MV-4-11 (cell line): ENCODE data around the gene TTI1.

Experiments
- DNase-seq: peaks from one replicate; lab custom pipeline; 2025; lab: John Stamatoyannopoulos, UW

Gene TTI1

GRCh38 chr20:38054647-38055046 lies 21.4 kb upstream of the TTI1 start:
- no peak for DNase-seq

GRCh38 chr20:38052870-38053269 lies 19.6 kb upstream of the TTI1 start:
- DNase-seq = no peak

- no peak for DNase-seq
Observed at GRCh38 chr20:38050686-38051085, 17.4 kb upstream of the TTI1 start.

GRCh38 chr20:38049800-38050199 lies 16.5 kb upstream of the TTI1 start:
- no peak for DNase-seq

GRCh38 chr20:38046572-38046971 lies 13.3 kb upstream of the TTI1 start:
- DNase-seq = no peak

- no peak for DNase-seq
Observed at GRCh38 chr20:38044685-38045084, 11.4 kb upstream of the TTI1 start.

- no peak for DNase-seq
Observed at GRCh38 chr20:38043512-38044300, 10.4 kb upstream of the TTI1 start.

GRCh38 chr20:38040276-38040675 lies 7.0 kb upstream of the TTI1 start:
- DNase-seq = no peak

- no peak for DNase-seq
Observed at GRCh38 chr20:38036366-38036765, 3.1 kb upstream of the TTI1 start.

- no peak for DNase-seq
Observed at GRCh38 chr20:38034961-38035360, 1.7 kb upstream of the TTI1 start.

- no peak for DNase-seq
Observed at GRCh38 chr20:38034108-38034649, 923 bp upstream of the TTI1 start.

GRCh38 chr20:38032585-38033329 lies 499 bp downstream of the TTI1 start:
- DNase-seq = peak; percentile 66

- no peak for DNase-seq
Observed at GRCh38 chr20:38031957-38032356, 1.3 kb downstream of the TTI1 start.

- no peak for DNase-seq
Observed at GRCh38 chr20:38029453-38029852, 3.8 kb downstream of the TTI1 start.

- DNase-seq = no peak
Observed at GRCh38 chr20:38024496-38024895, 8.8 kb downstream of the TTI1 start.

- peak; percentile 67 for DNase-seq
Observed at GRCh38 chr20:38023181-38024001, 9.9 kb downstream of the TTI1 start.

GRCh38 chr20:38021087-38021772 lies 12.0 kb downstream of the TTI1 start:
- no peak for DNase-seq

- no peak for DNase-seq
Observed at GRCh38 chr20:38018385-38018784, 14.9 kb downstream of the TTI1 start.

GRCh38 chr20:38017959-38018358 lies 15.3 kb downstream of the TTI1 start:
- no peak for DNase-seq

- DNase-seq = no peak
Observed at GRCh38 chr20:38013887-38014286, 19.4 kb downstream of the TTI1 start.

GRCh38 chr20:38012332-38012731 lies 20.9 kb downstream of the TTI1 start:
- no peak for DNase-seq

- DNase-seq = no peak
Observed at GRCh38 chr20:38011696-38012095, 21.6 kb downstream of the TTI1 start.
